DOHH2 (cell line): ENCODE measurements around the gene PLG.
"Not testable (repeated sequence)": the region's sequence is repeated elsewhere in the genome, so short reads cannot be mapped to it uniquely, and the experiment has no call there.

Experiments
- CTCF ChIP-seq: fragments of 200-600 bp; sonication (generic); IDR thresholded peaks from one replicate; pipeline ENCODE4 v1.5.1; 2014; ENCODE audit warnings: antibody characterized with exemption, mild to moderate bottlenecking, low read depth, low read length; ENCODE audit not compliant: poor library complexity, severe bottlenecking
- EZH2phosphoT487 ChIP-seq: fragments of 200-600 bp; sonication (generic); IDR thresholded peaks from 2 replicates; pipeline ENCODE4 v1.6.1; 2017; ENCODE audit warnings: borderline replicate concordance, mild to moderate bottlenecking, antibody characterized with exemption, low read length, moderate library complexity, mixed read lengths

- not testable (repeated sequence) for TF ChIP-seq CTCF, EZH2phosphoT487
Measured at GRCh38 chr6:160753211-160753610, 51.2 kb downstream of the PLG start.
